ENCODE results near the gene MMP17.

The MMP17 gene

DNA sequence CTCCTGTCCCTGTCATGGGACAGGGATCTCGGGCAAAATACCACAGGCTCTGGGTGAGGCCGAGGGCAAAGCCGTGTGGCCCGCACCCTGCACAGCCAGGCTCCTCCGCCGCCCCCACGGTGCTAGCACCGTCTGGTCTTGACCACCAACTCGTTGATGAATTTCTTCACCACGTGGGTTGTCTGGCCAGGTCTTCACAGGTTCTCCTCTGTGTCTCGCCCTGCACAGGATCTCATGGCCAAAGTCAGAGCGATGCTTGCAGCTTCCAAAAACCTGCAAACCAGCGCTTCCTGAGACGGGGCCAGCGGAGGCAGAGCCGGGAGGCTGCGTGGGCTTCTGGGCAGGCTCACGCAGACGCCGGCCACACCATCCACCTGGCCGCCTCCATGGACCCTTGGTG lies 29.0 kb upstream of the MMP17 start:
- TF ChIP-seq, protein P1, sequence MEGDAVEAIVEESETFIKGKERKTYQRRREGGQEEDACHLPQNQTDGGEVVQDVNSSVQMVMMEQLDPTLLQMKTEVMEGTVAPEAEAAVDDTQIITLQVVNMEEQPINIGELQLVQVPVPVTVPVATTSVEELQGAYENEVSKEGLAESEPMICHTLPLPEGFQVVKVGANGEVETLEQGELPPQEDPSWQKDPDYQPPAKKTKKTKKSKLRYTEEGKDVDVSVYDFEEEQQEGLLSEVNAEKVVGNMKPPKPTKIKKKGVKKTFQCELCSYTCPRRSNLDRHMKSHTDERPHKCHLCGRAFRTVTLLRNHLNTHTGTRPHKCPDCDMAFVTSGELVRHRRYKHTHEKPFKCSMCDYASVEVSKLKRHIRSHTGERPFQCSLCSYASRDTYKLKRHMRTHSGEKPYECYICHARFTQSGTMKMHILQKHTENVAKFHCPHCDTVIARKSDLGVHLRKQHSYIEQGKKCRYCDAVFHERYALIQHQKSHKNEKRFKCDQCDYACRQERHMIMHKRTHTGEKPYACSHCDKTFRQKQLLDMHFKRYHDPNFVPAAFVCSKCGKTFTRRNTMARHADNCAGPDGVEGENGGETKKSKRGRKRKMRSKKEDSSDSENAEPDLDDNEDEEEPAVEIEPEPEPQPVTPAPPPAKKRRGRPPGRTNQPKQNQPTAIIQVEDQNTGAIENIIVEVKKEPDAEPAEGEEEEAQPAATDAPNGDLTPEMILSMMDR (conservative IDR thresholded peaks at IDR 0.05; ENCODE audit: low read depth) = no peak
- ChIA-PET CTCF (interaction anchor here (0.6 kb wide), 1 partner anchor 1038 kb away, joined by 3 read pairs; no protein-coding TSS in a partner anchor), POLR2A (ENCODE audit: low non-redundant PET) (no interaction called here)
- H3K27ac ChIP-seq = no peak overlapping the region
- DNase-seq (ENCODE audit: low spot score) = no peak

DNA sequence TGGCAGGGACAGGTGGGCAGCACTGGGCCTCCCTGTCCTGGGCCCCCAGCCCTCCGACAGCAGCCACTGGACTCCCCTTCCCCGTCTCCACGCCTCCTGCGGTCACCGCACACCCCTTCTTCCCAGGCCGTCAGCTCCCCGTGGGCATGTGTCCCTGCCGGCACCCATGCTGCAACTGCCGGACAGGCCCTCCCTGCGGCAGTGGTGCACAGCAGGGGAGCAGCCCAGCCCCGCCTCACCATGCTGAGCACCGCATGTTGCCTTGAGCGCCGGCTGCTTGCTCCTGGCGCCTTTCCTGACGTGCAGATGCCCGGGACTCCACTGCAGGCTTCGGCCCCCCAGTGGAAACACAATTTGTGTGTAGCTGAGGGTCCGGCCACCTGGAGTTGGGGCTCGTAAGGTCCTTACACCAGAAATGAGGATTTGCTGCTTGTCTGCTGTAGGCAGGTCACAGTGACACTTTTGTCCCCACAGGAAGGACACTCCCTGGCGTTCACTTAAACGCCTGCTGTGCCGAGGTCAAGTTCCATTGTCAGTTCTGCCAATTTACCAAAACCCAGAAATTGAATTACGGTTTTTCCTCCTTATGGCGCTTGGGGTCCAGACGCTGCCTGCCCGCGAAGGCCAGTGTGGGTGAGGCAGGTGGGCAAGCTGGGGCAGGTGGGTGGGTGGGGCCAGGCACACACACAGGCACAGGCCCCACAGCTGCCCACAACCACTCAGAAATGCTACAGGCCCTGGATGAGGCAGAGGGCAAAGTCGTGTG lies 28.2 kb upstream of the MMP17 start:
- CTCF ChIA-PET = no interaction called here
- 0 out of 2 replicates have a peak overlapping the region, but pooled peaks have one; percentile 2 for H3K27ac ChIP-seq
- POLR2A ChIA-PET (ENCODE audit: low non-redundant PET) = no interaction called here
- no peak for DNase-seq (ENCODE audit: low spot score)
- TF ChIP-seq, protein P1 (conservative IDR thresholded peaks at IDR 0.05; ENCODE audit: low read depth) = no peak

DNA sequence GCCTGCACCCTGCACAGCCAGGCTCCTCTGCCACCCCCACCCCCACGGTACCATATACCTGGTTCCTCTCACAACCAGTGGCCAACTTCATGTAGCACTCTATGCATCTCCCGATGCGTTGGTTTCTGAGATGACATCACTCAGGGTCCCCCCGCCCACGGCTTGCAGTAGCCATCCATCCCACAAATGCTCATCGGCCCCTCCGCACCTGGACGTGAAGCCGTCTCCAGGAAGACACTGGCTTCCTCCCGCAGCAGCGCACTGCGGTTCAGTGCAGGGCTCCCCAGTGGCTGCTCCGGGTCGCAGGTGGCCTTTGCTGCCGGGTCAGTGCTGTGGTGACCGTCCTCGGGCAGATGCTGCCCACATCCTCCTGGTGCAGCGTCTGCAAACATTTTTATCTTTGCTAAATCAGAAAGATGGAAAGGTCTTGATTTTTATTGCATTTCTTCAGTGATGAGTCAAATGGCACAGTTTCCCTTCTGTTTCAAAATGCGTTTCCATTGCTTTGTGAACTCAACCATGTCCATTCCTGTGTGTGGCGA lies 27.5 kb upstream of the MMP17 start:
- ChIA-PET CTCF (no interaction called here), POLR2A (ENCODE audit: low non-redundant PET) (no interaction called here)
- H3K27ac ChIP-seq = 0 out of 2 replicates have a peak overlapping the region, but pooled peaks have one; percentile 2
- no peak for DNase-seq (ENCODE audit: low spot score)
- TF ChIP-seq, protein P1 (conservative IDR thresholded peaks at IDR 0.05; ENCODE audit: low read depth) = no peak

DNA sequence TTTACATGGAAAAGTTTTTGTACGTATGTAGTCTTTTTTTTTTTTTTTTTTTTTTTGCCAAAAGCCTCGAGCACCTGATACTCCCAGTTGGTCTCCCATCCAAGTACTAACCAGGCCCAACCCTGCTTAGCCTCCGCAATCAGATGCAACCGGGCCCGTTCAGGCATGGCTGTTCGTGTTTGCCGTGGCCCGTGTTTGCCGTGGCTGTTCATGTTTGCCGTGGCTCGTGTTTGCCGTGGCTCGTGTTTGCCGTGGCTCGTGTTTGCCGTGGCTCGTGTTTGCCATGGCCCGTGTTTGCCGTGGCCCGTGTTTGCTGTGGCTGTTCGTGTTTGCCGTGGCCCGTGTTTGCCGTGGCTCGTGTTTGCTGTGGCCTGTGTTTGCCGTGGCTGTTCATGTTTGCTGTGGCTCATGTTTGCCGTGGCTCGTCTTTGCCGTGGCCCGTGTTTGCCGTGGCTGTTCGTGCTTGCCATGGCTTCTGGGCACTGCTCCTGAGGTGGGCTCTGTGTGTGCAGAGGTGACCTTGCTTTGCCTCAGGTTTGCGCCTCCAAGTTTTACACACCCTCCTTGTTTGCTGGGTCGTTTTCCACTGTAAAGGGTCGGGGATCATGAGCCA lies 26.8 kb upstream of the MMP17 start:
- no peak for DNase-seq (ENCODE audit: low spot score)
- ChIA-PET CTCF (no interaction called here), POLR2A (ENCODE audit: low non-redundant PET) (no interaction called here)
- H3K27ac ChIP-seq = no peak overlapping the region
- TF ChIP-seq, protein P1 (conservative IDR thresholded peaks at IDR 0.05; ENCODE audit: low read depth) = no peak

DNA sequence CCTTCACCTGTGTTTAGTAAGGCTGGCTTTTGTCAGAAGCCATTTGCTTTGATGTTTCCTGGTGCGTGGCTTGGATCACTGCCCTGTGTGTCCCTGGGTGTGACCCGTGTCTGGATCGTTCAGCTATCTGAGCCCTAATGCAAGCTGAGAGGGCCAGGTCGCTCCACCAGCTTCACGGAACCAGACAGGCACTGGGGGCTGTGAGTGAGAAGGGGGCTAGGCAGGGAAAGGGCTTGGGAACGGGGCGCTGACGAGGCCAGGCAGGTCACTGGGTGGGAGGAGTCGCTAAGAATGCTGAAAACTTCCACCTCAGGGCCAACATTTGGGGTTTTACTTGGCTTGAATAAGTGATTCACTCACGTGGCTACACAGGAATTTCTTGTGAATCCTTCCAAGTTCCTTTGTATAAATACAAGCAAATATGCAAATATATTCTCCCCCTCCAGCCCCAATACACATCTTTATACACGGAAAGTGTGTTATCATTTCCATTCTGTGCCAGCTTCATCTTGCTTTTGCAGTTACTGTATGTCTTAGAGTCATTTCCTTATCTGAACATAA lies 24.2 kb upstream of the MMP17 start:
- peak overlapping the region; percentile 47 for H3K27ac ChIP-seq
- ChIA-PET POLR2A (ENCODE audit: low non-redundant PET) (no interaction called here), CTCF (no interaction called here)
- no peak for DNase-seq (ENCODE audit: low spot score)
- TF ChIP-seq, protein P1 (conservative IDR thresholded peaks at IDR 0.05; ENCODE audit: low read depth) = no peak

DNA sequence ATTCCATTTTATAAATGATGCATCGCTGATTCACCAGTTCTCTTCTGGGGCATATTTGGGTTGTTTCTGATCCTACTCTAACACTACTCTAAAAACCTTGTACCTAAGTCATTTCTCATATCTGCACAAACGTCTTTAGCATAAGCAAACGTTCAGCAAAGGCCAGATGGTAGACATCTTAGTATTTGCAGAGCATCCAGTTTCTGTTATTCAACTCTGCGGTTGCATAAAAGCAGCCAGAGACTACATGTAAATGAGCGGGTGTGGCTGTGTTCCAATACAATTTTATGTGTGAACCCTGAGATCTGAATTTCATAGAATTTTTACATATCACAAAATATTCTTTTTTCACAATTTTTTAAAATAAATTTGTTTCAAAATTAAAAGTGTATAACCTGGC lies 22.8 kb upstream of the MMP17 start:
- no peak for DNase-seq (ENCODE audit: low spot score)
- TF ChIP-seq, protein P1 (conservative IDR thresholded peaks at IDR 0.05; ENCODE audit: low read depth) = no peak
- ChIA-PET CTCF (no interaction called here), POLR2A (ENCODE audit: low non-redundant PET) (no interaction called here)
- H3K27ac ChIP-seq = no peak overlapping the region

Measured in RWPE1 (cell line).